ENCODE measurements around the gene SCFD2.

SCFD2 gene

DNA sequence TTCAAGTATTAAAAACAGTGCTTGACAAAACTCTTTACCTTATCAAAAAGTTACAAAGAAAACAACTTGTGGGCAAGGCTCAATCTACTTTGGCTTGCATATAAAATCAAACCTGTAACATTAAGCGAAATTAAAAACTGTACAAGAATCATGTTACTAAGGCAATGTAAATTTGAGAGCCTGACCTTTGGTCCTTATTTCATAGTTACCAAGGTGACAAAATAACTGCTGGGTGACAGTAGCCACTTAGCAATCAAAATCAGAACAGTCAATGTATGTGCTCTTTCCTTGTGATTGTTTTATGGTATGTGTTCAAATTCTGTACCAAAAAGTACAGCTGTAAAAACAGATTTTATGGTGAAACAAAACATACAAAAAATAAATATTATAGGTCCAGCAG is 299.7 kb downstream of the SCFD2 start:
- H3K4me3 ChIP-seq (replicated peaks; ENCODE audit: insufficient read depth, low read length): no peak overlapping the region
- no peak overlapping the region for H3K27ac ChIP-seq (replicated peaks)
- no peak for DNase-seq (ENCODE audit: low read depth in 1 of 2, low spot score in 1 of 2)
- no peak for TF ChIP-seq SPI1 (IDR thresholded peaks at IDR 0.05; ENCODE audit: borderline replicate concordance, low read depth)
- TF ChIP-seq GABPA (IDR thresholded peaks at IDR 0.05; ENCODE audit: low read depth): no peak
- no peaks in the 10 kb centered on the region for H3K27me3 ChIP-seq (ENCODE audit: insufficient read depth, poor library complexity, severe bottlenecking)

DNA sequence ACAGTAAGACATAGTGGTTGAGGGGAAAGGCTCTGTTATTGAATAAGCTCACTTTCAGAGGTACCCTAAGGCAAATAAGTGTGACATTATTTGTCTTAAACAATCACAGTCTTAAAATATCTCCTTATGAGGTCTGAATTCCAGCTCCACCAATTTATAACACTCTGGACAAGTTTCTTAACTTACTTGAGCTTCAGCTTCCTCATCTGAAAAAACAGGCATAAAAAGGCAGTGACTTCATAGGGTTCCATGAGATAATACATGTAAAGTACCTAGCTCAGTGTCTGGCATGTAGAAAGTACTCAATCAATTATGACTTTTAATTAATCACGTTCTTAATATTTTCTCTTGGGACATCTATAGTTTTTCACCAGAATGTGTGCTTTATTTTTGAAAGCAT is 301.3 kb downstream of the SCFD2 start:
- DNase-seq (ENCODE audit: low read depth in 1 of 2, low spot score in 1 of 2): no peak
- no peaks in the 10 kb centered on the region for H3K27me3 ChIP-seq (ENCODE audit: insufficient read depth, poor library complexity, severe bottlenecking)
- H3K27ac ChIP-seq (replicated peaks): no peak overlapping the region
- H3K4me3 ChIP-seq (replicated peaks; ENCODE audit: insufficient read depth, low read length): no peak overlapping the region
- TF ChIP-seq, protein P1, sequence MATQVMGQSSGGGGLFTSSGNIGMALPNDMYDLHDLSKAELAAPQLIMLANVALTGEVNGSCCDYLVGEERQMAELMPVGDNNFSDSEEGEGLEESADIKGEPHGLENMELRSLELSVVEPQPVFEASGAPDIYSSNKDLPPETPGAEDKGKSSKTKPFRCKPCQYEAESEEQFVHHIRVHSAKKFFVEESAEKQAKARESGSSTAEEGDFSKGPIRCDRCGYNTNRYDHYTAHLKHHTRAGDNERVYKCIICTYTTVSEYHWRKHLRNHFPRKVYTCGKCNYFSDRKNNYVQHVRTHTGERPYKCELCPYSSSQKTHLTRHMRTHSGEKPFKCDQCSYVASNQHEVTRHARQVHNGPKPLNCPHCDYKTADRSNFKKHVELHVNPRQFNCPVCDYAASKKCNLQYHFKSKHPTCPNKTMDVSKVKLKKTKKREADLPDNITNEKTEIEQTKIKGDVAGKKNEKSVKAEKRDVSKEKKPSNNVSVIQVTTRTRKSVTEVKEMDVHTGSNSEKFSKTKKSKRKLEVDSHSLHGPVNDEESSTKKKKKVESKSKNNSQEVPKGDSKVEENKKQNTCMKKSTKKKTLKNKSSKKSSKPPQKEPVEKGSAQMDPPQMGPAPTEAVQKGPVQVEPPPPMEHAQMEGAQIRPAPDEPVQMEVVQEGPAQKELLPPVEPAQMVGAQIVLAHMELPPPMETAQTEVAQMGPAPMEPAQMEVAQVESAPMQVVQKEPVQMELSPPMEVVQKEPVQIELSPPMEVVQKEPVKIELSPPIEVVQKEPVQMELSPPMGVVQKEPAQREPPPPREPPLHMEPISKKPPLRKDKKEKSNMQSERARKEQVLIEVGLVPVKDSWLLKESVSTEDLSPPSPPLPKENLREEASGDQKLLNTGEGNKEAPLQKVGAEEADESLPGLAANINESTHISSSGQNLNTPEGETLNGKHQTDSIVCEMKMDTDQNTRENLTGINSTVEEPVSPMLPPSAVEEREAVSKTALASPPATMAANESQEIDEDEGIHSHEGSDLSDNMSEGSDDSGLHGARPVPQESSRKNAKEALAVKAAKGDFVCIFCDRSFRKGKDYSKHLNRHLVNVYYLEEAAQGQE (IDR thresholded peaks at IDR 0.05; ENCODE audit: insufficient replicate concordance, low read depth): no peak
- TF ChIP-seq POLR2AphosphoS5 (IDR thresholded peaks at IDR 0.05; ENCODE audit: low read depth): no peak
- no peak for TF ChIP-seq GABPA (IDR thresholded peaks at IDR 0.05; ENCODE audit: low read depth)
- TF ChIP-seq, protein P2, sequence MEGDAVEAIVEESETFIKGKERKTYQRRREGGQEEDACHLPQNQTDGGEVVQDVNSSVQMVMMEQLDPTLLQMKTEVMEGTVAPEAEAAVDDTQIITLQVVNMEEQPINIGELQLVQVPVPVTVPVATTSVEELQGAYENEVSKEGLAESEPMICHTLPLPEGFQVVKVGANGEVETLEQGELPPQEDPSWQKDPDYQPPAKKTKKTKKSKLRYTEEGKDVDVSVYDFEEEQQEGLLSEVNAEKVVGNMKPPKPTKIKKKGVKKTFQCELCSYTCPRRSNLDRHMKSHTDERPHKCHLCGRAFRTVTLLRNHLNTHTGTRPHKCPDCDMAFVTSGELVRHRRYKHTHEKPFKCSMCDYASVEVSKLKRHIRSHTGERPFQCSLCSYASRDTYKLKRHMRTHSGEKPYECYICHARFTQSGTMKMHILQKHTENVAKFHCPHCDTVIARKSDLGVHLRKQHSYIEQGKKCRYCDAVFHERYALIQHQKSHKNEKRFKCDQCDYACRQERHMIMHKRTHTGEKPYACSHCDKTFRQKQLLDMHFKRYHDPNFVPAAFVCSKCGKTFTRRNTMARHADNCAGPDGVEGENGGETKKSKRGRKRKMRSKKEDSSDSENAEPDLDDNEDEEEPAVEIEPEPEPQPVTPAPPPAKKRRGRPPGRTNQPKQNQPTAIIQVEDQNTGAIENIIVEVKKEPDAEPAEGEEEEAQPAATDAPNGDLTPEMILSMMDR (IDR thresholded peaks at IDR 0.05; ENCODE audit: insufficient read depth, low read length): no peak
- no peak for TF ChIP-seq SPI1 (IDR thresholded peaks at IDR 0.05; ENCODE audit: borderline replicate concordance, low read depth)

DNA sequence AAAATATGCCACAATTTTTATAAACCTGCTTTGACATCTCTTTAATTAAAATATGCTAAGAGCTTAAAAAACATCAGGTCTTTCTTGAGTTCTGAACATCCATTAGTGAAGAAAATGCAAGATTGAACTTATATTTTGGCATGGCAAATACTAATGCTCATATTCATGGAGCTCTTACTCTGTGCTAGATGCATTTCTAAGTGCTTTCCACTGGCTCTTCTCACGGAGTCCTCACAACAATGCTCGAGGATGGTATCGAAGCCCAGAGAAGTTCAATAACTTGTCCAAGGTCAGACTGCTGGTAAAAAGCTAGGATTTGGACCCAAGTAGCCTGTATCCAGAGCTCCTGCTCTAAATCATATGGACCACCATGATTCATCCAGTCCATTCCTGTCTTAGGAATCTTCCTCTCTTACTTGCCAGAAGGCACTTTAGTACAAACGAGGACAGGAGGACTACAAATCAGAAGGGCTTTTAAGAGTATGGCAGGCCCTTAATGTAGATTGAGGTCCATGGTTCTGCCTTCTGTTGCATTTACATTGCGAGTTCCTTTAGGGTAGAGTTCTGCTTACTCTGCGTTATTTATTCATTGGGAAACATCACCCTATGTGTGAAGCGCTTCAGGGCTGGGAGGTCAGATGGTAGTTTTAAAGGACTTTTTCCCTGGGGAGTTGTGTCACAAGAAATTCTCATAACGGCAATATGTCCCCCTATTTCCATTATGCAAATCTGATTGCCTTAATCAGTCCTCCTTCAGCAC is 304.6 kb downstream of the SCFD2 start:
- no peak for DNase-seq (ENCODE audit: low read depth in 1 of 2, low spot score in 1 of 2)
- no peaks in the 10 kb centered on the region for H3K27me3 ChIP-seq (ENCODE audit: insufficient read depth, poor library complexity, severe bottlenecking)
- TF ChIP-seq SPI1 (IDR thresholded peaks at IDR 0.05; ENCODE audit: borderline replicate concordance, low read depth) (no peak), POLR2AphosphoS5 (IDR thresholded peaks at IDR 0.05; ENCODE audit: low read depth) (no peak)
- TF ChIP-seq, protein P1 (IDR thresholded peaks at IDR 0.05; ENCODE audit: insufficient replicate concordance, low read depth): no peak
- TF ChIP-seq, protein P2 (IDR thresholded peaks at IDR 0.05; ENCODE audit: insufficient read depth, low read length): no peak

DNA sequence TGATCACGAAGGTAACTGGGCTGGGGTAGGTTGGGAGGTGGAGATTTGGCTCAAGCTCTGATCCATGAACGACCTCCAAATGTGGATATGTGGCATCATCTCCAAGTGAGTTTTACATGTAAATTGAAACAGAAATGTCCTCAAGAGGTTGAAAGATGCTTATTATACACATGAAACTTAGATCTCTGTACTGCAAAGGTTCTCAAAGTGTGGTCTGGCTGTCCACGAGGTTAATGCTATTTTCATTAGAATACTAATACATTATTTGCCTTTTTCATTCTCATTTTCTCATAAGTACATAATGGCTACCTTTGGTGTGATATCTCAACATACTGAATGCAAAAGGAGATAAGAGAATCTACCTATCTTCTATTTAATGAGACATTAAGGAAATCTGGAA is 305.6 kb downstream of the SCFD2 start:
- DNase-seq (ENCODE audit: low read depth in 1 of 2, low spot score in 1 of 2): no peak
- Histone ChIP-seq H3K27me3 (ENCODE audit: insufficient read depth, poor library complexity, severe bottlenecking) (no peaks in the 10 kb centered on the region), H3K27ac (replicated peaks) (no peak overlapping the region), H3K4me3 (replicated peaks; ENCODE audit: insufficient read depth, low read length) (no peak overlapping the region)
- TF ChIP-seq SPI1 (IDR thresholded peaks at IDR 0.05; ENCODE audit: borderline replicate concordance, low read depth): no peak
- TF ChIP-seq, protein P1 (IDR thresholded peaks at IDR 0.05; ENCODE audit: insufficient replicate concordance, low read depth): no peak
- TF ChIP-seq, protein P2 (IDR thresholded peaks at IDR 0.05; ENCODE audit: insufficient read depth, low read length): no peak
- TF ChIP-seq GABPA (IDR thresholded peaks at IDR 0.05; ENCODE audit: low read depth): no peak
- no peak for TF ChIP-seq POLR2AphosphoS5 (IDR thresholded peaks at IDR 0.05; ENCODE audit: low read depth)

More for the DNA sequence above, 304.6 kb downstream of the SCFD2 start:
- H3K27ac ChIP-seq (replicated peaks): no peak overlapping the region
- H3K4me3 ChIP-seq (replicated peaks; ENCODE audit: insufficient read depth, low read length): no peak overlapping the region

Measured in HL-60 (cell line).